Calu3 (cell line): ENCODE data around the gene DYNC1I1. TPM values are rescaled to one million over a fixed set of nuclear protein-coding genes. Genes with fewer than 3 reads are reported as not detected.

Experiments
- BruUV-seq: library from RNA; stranded (reverse); fragments of 400-500 nt; replicated peaks from 2 replicates; lab custom pipeline; 2021; lab: Mats Ljungman, UMichigan
- CTCF ChIA-PET: fragments of 300-600 bp; sonication (Branson Sonifier 250); formaldehyde crosslinking; loops from one replicate; lab custom pipeline; 2022; ENCODE audit warnings: antibody characterized with exemption; lab: Charles Lee
- DNase-seq: peaks from one replicate; pipeline ENCODE4 v3.0.0; 2022
- H3K27ac Mint-ChIP-seq: one replicate; pipeline ENCODE4 v1.8.0; 2022; ENCODE audit warnings: mixed read lengths; ENCODE audit not compliant: unreplicated experiment
- H3K27me3 Mint-ChIP-seq: one replicate; pipeline ENCODE4 v1.8.0; 2022; ENCODE audit warnings: mixed read lengths; ENCODE audit not compliant: unreplicated experiment
- H3K36me3 Mint-ChIP-seq: one replicate; pipeline ENCODE4 v1.8.0; 2022; ENCODE audit warnings: mild to moderate bottlenecking, moderate library complexity, mixed read lengths; ENCODE audit not compliant: insufficient read depth, unreplicated experiment
- H3K4me1 Mint-ChIP-seq: one replicate; pipeline ENCODE4 v1.8.0; 2022; ENCODE audit warnings: mild to moderate bottlenecking, low read depth, mixed read lengths; ENCODE audit not compliant: unreplicated experiment
- H3K4me3 Mint-ChIP-seq: one replicate; pipeline ENCODE4 v1.8.0; 2022; ENCODE audit warnings: mild to moderate bottlenecking, low read depth, moderate library complexity, mixed read lengths; ENCODE audit not compliant: unreplicated experiment
- H3K9me3 Mint-ChIP-seq: one replicate; pipeline ENCODE4 v1.8.0; 2022; ENCODE audit warnings: low read depth, mixed read lengths; ENCODE audit not compliant: unreplicated experiment
- intact Hi-C: fragments of 100-400 bp; cut with micrococcal nuclease; formaldehyde crosslinking; loops from one replicate; pipeline ENCODE4 v1.10.0; 2022; ENCODE audit not compliant: unreplicated experiment
- total RNA-seq: library from RNA; stranded (reverse); gene quantifications from 2 replicates; pipeline ENCODE4 v1.2.3, GENCODE V29; 2022
- TF ChIP-seq, protein P1 (sequence below): fragments of 200-600 bp; IDR thresholded peaks from one replicate; pipeline ENCODE4 v1.8.0; 2022; ENCODE audit warnings: antibody characterized with exemption; ENCODE audit not compliant: unreplicated experiment

DYNC1I1 gene
- total RNA-seq, 1 experiment from 2014 or later, result 0.73 TPM

GRCh38 chr7:95919556-95919955 is 147.2 kb downstream of the DYNC1I1 start:
- peaks cover 7% of the 10 kb centered on the region for H3K4me1 Mint-ChIP-seq
- H3K4me3 Mint-ChIP-seq, result no peak overlapping the region
- CTCF ChIA-PET, result interaction anchor here (0.6 to 1.0 kb wide), 2 partner anchors 28 to 98 kb away, joined by 3 to 6 read pairs; no protein-coding TSS in a partner anchor
- H3K36me3 Mint-ChIP-seq, result no peaks in the 10 kb centered on the region
- no peaks in the 10 kb centered on the region for H3K9me3 Mint-ChIP-seq
- no TSS peak for BruUV-seq
- intact Hi-C loops, result loop anchor here (5.0 kb wide), 1 partner anchor 148 kb away; no protein-coding TSS in a partner anchor
- TF ChIP-seq, protein P1, sequence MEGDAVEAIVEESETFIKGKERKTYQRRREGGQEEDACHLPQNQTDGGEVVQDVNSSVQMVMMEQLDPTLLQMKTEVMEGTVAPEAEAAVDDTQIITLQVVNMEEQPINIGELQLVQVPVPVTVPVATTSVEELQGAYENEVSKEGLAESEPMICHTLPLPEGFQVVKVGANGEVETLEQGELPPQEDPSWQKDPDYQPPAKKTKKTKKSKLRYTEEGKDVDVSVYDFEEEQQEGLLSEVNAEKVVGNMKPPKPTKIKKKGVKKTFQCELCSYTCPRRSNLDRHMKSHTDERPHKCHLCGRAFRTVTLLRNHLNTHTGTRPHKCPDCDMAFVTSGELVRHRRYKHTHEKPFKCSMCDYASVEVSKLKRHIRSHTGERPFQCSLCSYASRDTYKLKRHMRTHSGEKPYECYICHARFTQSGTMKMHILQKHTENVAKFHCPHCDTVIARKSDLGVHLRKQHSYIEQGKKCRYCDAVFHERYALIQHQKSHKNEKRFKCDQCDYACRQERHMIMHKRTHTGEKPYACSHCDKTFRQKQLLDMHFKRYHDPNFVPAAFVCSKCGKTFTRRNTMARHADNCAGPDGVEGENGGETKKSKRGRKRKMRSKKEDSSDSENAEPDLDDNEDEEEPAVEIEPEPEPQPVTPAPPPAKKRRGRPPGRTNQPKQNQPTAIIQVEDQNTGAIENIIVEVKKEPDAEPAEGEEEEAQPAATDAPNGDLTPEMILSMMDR, result no peak
- H3K27ac Mint-ChIP-seq, result no peak overlapping the region
- DNase-seq, result no peak
- no peaks in the 10 kb centered on the region for H3K27me3 Mint-ChIP-seq

DNA sequence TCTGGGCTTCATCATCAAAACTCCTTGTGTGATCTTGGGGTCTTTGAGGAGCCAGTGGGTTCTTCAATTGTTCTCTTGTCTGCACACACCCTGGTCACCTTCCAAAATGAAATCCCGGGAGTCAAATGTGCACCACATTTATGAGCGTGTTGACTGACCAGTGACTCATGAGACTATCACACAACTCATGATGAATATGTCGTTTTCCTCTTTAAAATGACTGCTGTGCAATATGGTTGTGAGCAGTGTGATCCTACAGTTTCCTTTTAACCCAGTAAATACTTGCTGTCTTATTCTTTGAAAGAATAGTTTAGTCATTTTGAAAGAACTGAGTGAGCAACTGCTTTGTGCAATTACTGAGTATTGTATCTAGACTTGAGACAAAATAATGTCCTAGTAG is 149.2 kb downstream of the DYNC1I1 start:
- H3K4me3 Mint-ChIP-seq, result no peak overlapping the region
- H3K27ac Mint-ChIP-seq, result no peak overlapping the region
- intact Hi-C loops, result no loop called here
- H3K36me3 Mint-ChIP-seq, result no peaks in the 10 kb centered on the region
- TF ChIP-seq, protein P1, result no peak
- BruUV-seq, result no TSS peak
- peaks cover 3% of the 10 kb centered on the region for H3K4me1 Mint-ChIP-seq
- H3K27me3 Mint-ChIP-seq, result no peaks in the 10 kb centered on the region
- H3K9me3 Mint-ChIP-seq, result no peaks in the 10 kb centered on the region
- CTCF ChIA-PET, result no interaction called here
- no peak for DNase-seq

DNA sequence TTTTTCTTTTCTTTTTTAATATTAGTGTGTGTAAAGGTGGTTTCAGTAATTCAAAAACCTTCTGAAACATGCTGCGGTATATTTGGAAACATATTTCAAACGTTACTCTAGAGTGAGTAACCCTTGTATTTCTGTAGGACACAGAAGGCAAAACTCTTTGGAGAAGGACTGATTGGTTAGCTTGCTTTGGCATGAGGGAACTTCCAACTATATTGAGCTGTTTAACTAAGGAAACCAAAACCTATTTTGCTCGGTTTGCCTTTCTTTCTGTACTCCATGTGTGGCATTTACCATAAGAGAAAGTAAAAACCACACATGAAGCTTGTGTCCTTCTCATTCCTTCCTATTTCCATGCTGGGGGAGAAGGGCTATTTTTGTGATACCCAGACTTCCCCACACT is 149.8 kb downstream of the DYNC1I1 start:
- CTCF ChIA-PET, result no interaction called here
- TF ChIP-seq, protein P1, result no peak
- H3K4me1 Mint-ChIP-seq, result no peaks in the 10 kb centered on the region
- intact Hi-C loops, result no loop called here
- no peaks in the 10 kb centered on the region for H3K27me3 Mint-ChIP-seq
- H3K27ac Mint-ChIP-seq, result no peak overlapping the region
- H3K36me3 Mint-ChIP-seq, result no peaks in the 10 kb centered on the region
- H3K9me3 Mint-ChIP-seq, result no peaks in the 10 kb centered on the region
- BruUV-seq, result no TSS peak
- no peak overlapping the region for H3K4me3 Mint-ChIP-seq
- DNase-seq, result no peak

- Mint-ChIP-seq H3K4me3 (no peak overlapping the region), H3K4me1 (no peaks in the 10 kb centered on the region), H3K27me3 (no peaks in the 10 kb centered on the region), H3K27ac (no peak overlapping the region), H3K36me3 (no peaks in the 10 kb centered on the region), H3K9me3 (no peaks in the 10 kb centered on the region)
- TF ChIP-seq, protein P1, result no peak
- CTCF ChIA-PET, result no interaction called here
- BruUV-seq, result no TSS peak
- intact Hi-C loops, result no loop called here
- DNase-seq, result no peak
Measured at GRCh38 chr7:95925236-95925635, 152.9 kb downstream of the DYNC1I1 start.
